Measurements from ENCODE around the gene DLG1. TPM values are rescaled to one million over a fixed set of nuclear protein-coding genes. Genes with fewer than 3 reads are reported as not detected.

The DLG1 gene
- total and polyA plus RNA-seq, 4 donors, result 12.7 to 51.2 (median 22.3) TPM

DNA sequence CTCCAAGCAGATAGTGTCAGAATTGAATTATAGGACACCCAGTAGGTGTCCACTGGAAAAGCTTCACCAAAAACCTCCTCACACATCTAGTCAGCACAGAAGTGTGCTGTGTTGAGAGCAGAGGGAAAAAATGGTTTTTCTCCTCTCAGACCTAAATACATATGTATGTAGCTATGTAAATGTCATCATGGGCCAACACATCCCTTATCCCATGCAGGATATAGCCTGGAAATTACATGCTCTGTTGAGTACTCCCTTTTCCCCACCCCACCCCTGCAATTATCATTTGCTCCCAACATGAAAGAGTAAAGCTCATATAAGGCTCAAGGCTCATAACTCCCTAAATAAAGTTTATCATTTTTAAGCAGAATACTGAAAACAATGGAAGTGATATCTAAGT lies 35.7 kb downstream of the DLG1 start:
- no peak for TF ChIP-seq HNF4G (IDR thresholded peaks at IDR 0.05)
- TF ChIP-seq HNF4A (conservative IDR thresholded peaks at IDR 0.05), result no peak
- TF ChIP-seq YY1 (IDR thresholded peaks at IDR 0.05), result no peak
- TF ChIP-seq, protein P1, sequence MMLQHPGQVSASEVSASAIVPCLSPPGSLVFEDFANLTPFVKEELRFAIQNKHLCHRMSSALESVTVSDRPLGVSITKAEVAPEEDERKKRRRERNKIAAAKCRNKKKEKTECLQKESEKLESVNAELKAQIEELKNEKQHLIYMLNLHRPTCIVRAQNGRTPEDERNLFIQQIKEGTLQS (IDR thresholded peaks at IDR 0.05), result no peak
- TF ChIP-seq JUND (IDR thresholded peaks at IDR 0.05), result no peak
- TF ChIP-seq, protein P2, sequence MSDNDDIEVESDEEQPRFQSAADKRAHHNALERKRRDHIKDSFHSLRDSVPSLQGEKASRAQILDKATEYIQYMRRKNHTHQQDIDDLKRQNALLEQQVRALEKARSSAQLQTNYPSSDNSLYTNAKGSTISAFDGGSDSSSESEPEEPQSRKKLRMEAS (IDR thresholded peaks at IDR 0.05), result no peak
- TF ChIP-seq FOXA2 (IDR thresholded peaks at IDR 0.05), result no peak
- TF ChIP-seq RXRA (IDR thresholded peaks at IDR 0.05), result no peak
- TF ChIP-seq FOXA1 (IDR thresholded peaks at IDR 0.05), result no peak
- no peaks in the 10 kb centered on the region for H3K27me3 ChIP-seq (ENCODE audit: control insufficient read depth in 4 of 4, insufficient read depth in 4 of 4, low read length in 3 of 4)
- DNase-seq (ENCODE audit: low spot score), result no peak
- no peak overlapping the region for H3K4me3 ChIP-seq (ENCODE audit: low read depth in 1 of 3, low read length in 3 of 3)
- H3K36me3 ChIP-seq (ENCODE audit: control insufficient read depth in 4 of 4, insufficient read depth in 3 of 4, low read depth in 1 of 4, low read length in 3 of 4), result peaks cover 0 to 2% (median 0%) of the 10 kb centered on the region in 4 donors
- H3K9ac ChIP-seq (ENCODE audit: low read depth in 1 of 2, low read length in 2 of 2), result no peak overlapping the region
- no peaks in the 10 kb centered on the region for H3K4me1 ChIP-seq (ENCODE audit: control insufficient read depth in 4 of 4, insufficient read depth in 4 of 4, low read length in 3 of 4)
- H3K27ac ChIP-seq (ENCODE audit: low read depth in 1 of 2, low read length in 2 of 2), result no peak overlapping the region
- no peaks in the 10 kb centered on the region for H3K9me3 ChIP-seq (ENCODE audit: control insufficient read depth in 4 of 4, low read length in 3 of 4)

DNA sequence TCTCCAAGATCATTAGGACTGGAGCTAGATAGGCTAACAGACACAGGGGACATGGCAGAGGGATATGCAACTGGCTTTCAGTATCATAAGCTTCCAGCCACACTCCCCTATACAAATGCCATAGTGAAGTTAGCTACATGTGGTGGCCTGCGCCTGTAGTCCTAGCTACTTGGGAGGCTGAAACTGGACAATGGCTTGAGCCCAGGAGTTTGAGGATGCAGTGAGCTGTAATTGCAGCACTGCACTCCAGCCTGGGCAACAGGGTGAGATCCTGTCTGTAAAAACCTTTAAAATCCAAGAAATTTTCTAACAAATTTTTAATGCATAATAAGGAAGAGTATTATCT lies 37.3 kb downstream of the DLG1 start:
- TF ChIP-seq EGR1 (IDR thresholded peaks at IDR 0.05; ENCODE audit: low read depth in 2 of 2), result no peak
- TF ChIP-seq, protein P1 (IDR thresholded peaks at IDR 0.05), result no peak
- no peak for TF ChIP-seq TAF1 (conservative IDR thresholded peaks at IDR 0.05)
- TF ChIP-seq, protein P2 (IDR thresholded peaks at IDR 0.05), result no peak
- TF ChIP-seq NR2F2 (IDR thresholded peaks at IDR 0.05), result no peak
- no peak for TF ChIP-seq SP1 (IDR thresholded peaks at IDR 0.05)
- Histone ChIP-seq H3K9me3 (ENCODE audit: control insufficient read depth in 4 of 4, low read length in 3 of 4) (no peaks in the 10 kb centered on the region), H3K4me3 (ENCODE audit: low read depth in 1 of 3, low read length in 3 of 3) (no peak overlapping the region), H3K36me3 (ENCODE audit: control insufficient read depth in 4 of 4, insufficient read depth in 3 of 4, low read depth in 1 of 4, low read length in 3 of 4) (peaks cover 0 to 2% (median 0%) of the 10 kb centered on the region in 4 donors), H3K27me3 (ENCODE audit: control insufficient read depth in 4 of 4, insufficient read depth in 4 of 4, low read length in 3 of 4) (no peaks in the 10 kb centered on the region), H3K4me1 (ENCODE audit: control insufficient read depth in 4 of 4, insufficient read depth in 4 of 4, low read length in 3 of 4) (no peaks in the 10 kb centered on the region), H3K27ac (ENCODE audit: low read depth in 1 of 2, low read length in 2 of 2) (no peak overlapping the region), H3K9ac (ENCODE audit: low read depth in 1 of 2, low read length in 2 of 2) (no peak overlapping the region)
- WGBS, result 99% methylated on average over 1 of the region's 1 CpG
- DNase-seq (ENCODE audit: low spot score), result no peak

DNA sequence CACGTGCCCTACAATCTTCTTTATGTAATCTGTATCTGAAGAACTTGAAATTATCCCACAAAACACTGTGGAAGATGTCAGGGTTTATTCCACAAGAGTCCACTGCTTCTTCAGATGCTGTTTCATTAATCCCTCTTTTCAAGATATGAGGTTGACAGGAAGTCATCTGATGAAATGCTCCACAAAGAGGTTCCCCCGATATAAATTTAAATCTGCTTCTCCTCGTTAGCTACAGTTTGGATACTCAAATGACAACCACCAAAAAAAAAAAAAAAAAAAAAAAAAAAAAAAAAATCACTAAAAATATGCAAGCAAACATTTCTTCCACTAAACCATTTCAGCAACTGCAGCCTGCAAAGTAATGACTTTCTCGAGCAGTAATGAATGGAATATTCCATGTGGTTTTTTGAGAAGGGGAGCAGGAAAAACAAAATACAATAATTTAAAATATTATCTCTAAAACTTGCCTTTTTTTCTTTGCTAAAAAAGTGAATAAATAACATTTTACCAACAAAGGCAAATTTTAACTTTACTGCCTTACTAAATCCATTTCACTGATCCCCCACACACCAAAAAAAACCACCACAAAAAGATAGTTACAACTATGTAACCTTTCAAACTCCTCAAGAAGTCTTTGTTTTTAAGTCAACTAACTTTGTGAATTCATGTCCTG lies 37.8 kb downstream of the DLG1 start:
- WGBS, result 80% methylated on average over 4 of the region's 4 CpGs
- Histone ChIP-seq H3K36me3 (ENCODE audit: control insufficient read depth in 4 of 4, insufficient read depth in 3 of 4, low read depth in 1 of 4, low read length in 3 of 4) (peaks cover 0 to 3% (median 0%) of the 10 kb centered on the region in 4 donors), H3K4me1 (ENCODE audit: control insufficient read depth in 4 of 4, insufficient read depth in 4 of 4, low read length in 3 of 4) (no peaks in the 10 kb centered on the region), H3K27ac (ENCODE audit: low read depth in 1 of 2, low read length in 2 of 2) (no peak overlapping the region), H3K9me3 (ENCODE audit: control insufficient read depth in 4 of 4, low read length in 3 of 4) (no peaks in the 10 kb centered on the region), H3K9ac (ENCODE audit: low read depth in 1 of 2, low read length in 2 of 2) (no peak overlapping the region), H3K27me3 (ENCODE audit: control insufficient read depth in 4 of 4, insufficient read depth in 4 of 4, low read length in 3 of 4) (no peaks in the 10 kb centered on the region), H3K4me3 (ENCODE audit: low read depth in 1 of 3, low read length in 3 of 3) (no peak overlapping the region)
- no peak for DNase-seq (ENCODE audit: low spot score)
- TF ChIP-seq, protein P3, sequence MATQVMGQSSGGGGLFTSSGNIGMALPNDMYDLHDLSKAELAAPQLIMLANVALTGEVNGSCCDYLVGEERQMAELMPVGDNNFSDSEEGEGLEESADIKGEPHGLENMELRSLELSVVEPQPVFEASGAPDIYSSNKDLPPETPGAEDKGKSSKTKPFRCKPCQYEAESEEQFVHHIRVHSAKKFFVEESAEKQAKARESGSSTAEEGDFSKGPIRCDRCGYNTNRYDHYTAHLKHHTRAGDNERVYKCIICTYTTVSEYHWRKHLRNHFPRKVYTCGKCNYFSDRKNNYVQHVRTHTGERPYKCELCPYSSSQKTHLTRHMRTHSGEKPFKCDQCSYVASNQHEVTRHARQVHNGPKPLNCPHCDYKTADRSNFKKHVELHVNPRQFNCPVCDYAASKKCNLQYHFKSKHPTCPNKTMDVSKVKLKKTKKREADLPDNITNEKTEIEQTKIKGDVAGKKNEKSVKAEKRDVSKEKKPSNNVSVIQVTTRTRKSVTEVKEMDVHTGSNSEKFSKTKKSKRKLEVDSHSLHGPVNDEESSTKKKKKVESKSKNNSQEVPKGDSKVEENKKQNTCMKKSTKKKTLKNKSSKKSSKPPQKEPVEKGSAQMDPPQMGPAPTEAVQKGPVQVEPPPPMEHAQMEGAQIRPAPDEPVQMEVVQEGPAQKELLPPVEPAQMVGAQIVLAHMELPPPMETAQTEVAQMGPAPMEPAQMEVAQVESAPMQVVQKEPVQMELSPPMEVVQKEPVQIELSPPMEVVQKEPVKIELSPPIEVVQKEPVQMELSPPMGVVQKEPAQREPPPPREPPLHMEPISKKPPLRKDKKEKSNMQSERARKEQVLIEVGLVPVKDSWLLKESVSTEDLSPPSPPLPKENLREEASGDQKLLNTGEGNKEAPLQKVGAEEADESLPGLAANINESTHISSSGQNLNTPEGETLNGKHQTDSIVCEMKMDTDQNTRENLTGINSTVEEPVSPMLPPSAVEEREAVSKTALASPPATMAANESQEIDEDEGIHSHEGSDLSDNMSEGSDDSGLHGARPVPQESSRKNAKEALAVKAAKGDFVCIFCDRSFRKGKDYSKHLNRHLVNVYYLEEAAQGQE (IDR thresholded peaks at IDR 0.05), result no peak
- TF ChIP-seq YY1 (IDR thresholded peaks at IDR 0.05) (no peak), HNF4G (IDR thresholded peaks at IDR 0.05) (no peak), RXRA (IDR thresholded peaks at IDR 0.05) (no peak), FOXA2 (IDR thresholded peaks at IDR 0.05) (no peak), EGR1 (IDR thresholded peaks at IDR 0.05; ENCODE audit: low read depth in 2 of 2) (no peak), JUND (IDR thresholded peaks at IDR 0.05) (no peak), SP1 (IDR thresholded peaks at IDR 0.05) (no peak), TAF1 (conservative IDR thresholded peaks at IDR 0.05) (no peak), HNF4A (conservative IDR thresholded peaks at IDR 0.05) (no peak), NR2F2 (IDR thresholded peaks at IDR 0.05) (no peak), GABPA (IDR thresholded peaks at IDR 0.05 in 1 of 2, conservative IDR thresholded peaks at IDR 0.05 in 1 of 2) (no peak)
- TF ChIP-seq, protein P2 (IDR thresholded peaks at IDR 0.05), result no peak
- TF ChIP-seq, protein P1 (IDR thresholded peaks at IDR 0.05), result no peak
- TF ChIP-seq, protein P4, sequence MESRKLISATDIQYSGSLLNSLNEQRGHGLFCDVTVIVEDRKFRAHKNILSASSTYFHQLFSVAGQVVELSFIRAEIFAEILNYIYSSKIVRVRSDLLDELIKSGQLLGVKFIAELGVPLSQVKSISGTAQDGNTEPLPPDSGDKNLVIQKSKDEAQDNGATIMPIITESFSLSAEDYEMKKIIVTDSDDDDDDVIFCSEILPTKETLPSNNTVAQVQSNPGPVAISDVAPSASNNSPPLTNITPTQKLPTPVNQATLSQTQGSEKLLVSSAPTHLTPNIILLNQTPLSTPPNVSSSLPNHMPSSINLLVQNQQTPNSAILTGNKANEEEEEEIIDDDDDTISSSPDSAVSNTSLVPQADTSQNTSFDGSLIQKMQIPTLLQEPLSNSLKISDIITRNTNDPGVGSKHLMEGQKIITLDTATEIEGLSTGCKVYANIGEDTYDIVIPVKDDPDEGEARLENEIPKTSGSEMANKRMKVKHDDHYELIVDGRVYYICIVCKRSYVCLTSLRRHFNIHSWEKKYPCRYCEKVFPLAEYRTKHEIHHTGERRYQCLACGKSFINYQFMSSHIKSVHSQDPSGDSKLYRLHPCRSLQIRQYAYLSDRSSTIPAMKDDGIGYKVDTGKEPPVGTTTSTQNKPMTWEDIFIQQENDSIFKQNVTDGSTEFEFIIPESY (IDR thresholded peaks at IDR 0.05), result no peak

Measured in liver (tissue), 9 donors.